Bronchial epithelial cell (primary cell): ENCODE measurements around the gene KRT6B. TPM values are rescaled to one million over a fixed set of nuclear protein-coding genes. Genes with fewer than 3 reads are reported as not detected.
A peak's percentile ranks its signal among the peaks of the same experiment; 100 is the strongest.
"Not testable (repeated sequence)": the region's sequence is repeated elsewhere in the genome, so short reads cannot be mapped to it uniquely, and the experiment has no call there.

ENCODE experiments used
- DNase-seq: peaks from one replicate; pipeline ENCODE4 v3.0.0-alpha.2; 2010; ENCODE audit warnings: low read depth
- FAIRE-seq: peaks from 2 replicates; lab custom pipeline; 2011; peaks lifted over from hg19 to GRCh38; lab: Jason Lieb, UNC
- H3K27me3 ChIP-seq: 2 replicates; pipeline ENCODE4 v1.5.1; 2011; ENCODE audit warnings: low read length; ENCODE audit not compliant: control insufficient read depth, insufficient read depth
- H3K36me3 ChIP-seq: 2 replicates; pipeline ENCODE4 v1.5.1; 2011; ENCODE audit warnings: low read length; ENCODE audit not compliant: control insufficient read depth, insufficient read depth
- H3K4me3 ChIP-seq: 2 replicates; pipeline ENCODE4 v1.5.1; 2011; ENCODE audit warnings: mild to moderate bottlenecking, low read depth, low read length, control low read depth
- CTCF ChIP-seq: IDR thresholded peaks from 2 replicates; pipeline ENCODE4 v1.5.1; 2011; ENCODE audit warnings: mild to moderate bottlenecking, moderate library complexity, low read length, control low read depth, inconsistent platforms; ENCODE audit not compliant: insufficient read depth, severe bottlenecking
- total RNA-seq: library from RNA; depleted of rRNA; stranded (reverse); fragments of >200 nt; gene quantifications from 2 replicates; pipeline ENCODE4 v1.2.1, GENCODE V29; 2014

The KRT6B gene
- total RNA-seq, 1 donor from 2014 or later: 287 TPM

DNA sequence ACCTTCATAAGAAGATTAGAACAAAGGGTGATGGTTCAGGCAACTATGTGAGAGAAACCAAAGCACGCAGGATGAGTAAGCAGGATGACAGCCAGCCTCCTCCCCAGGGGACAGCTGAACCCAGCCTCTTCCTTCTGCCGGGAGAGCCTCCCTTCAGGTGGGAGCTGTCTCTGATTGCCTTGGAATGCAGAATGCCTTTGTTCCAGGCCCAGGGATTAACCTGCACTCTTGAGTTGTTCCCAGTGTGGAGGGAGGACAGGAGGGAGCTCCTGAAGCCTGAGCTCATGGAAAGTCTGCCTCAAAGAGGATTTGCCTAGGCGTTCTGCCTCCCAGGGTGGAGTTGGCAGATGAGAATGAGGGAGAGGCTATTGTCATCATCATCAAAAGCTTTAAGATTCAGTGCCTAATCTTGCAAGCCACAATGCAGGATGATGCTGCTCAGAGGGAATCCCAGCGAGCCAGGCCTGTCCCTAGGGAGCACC is 44.7 kb upstream of the KRT6B start:
- Histone ChIP-seq H3K27me3 (no peaks in the 10 kb centered on the region), H3K4me3 (no peak overlapping the region), H3K36me3 (peaks cover 5% of the 10 kb centered on the region)
- FAIRE-seq: peak; percentile 99
- DNase-seq: peak; percentile 90
- TF ChIP-seq CTCF: no peak

DNA sequence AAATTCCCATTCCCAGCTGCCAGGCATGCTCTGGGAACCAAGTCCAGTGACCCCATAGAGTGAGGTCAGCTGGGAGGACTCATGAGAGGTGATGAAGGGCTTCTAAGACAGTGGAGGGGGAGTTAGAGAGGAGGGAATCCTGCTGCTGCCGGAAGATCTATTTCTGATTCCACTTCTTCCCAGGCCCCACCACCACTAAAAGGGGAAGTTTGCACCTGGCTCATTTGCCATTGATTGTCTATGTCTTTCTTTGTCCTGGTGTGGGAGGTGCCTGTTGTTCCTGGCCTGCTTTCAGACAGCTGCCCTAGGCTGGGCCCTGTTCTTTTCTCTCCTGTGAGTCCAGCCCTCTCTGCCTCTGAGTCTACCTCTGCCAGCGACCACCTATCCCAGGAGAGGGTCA is 44.1 kb upstream of the KRT6B start:
- peaks cover 10% of the 10 kb centered on the region for H3K36me3 ChIP-seq
- no peak for TF ChIP-seq CTCF
- no peak overlapping the region for H3K4me3 ChIP-seq
- no peak for DNase-seq
- no peaks in the 10 kb centered on the region for H3K27me3 ChIP-seq
- FAIRE-seq: no peak

DNA sequence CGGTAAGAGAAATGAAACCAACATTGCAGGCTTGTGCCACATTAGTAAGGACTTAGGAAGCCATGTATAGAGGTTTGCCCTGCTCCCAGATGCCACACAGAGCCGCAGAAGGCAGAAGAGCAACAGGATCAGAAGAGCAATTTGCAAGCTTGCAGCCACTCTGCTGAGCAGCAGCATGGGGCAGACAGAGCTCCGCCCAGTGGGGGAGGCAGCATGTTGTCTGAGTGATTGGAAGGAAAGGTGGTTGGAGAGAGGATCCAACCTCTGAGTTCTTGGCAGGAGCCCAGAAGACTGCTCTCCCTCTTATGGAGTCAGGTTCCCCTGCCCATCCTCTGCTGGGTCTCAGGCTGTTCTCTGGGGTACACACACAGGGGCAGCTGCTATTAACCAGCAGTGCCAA is 43.4 kb upstream of the KRT6B start:
- DNase-seq (peak; percentile 77), FAIRE-seq (no peak)
- H3K4me3 ChIP-seq: no peak overlapping the region
- no peaks in the 10 kb centered on the region for H3K27me3 ChIP-seq
- peaks cover 11% of the 10 kb centered on the region for H3K36me3 ChIP-seq
- peak; percentile 31 for TF ChIP-seq CTCF

GRCh38 chr12:52494518-52494917 is 42.6 kb upstream of the KRT6B start:
- no peak for TF ChIP-seq CTCF
- H3K4me3 ChIP-seq: peak overlapping the region; percentile 2

GRCh38 chr12:52494100-52494499 is 42.2 kb upstream of the KRT6B start:
- peak; percentile 92 for DNase-seq
- peaks cover 19% of the 10 kb centered on the region for H3K36me3 ChIP-seq
- H3K27me3 ChIP-seq: no peaks in the 10 kb centered on the region
- no peak for TF ChIP-seq CTCF
- FAIRE-seq: peak; percentile 36
- H3K4me3 ChIP-seq: peak overlapping the region; percentile 2

More at GRCh38 chr12:52494518-52494917, 42.6 kb upstream of the KRT6B start:
- peaks cover 18% of the 10 kb centered on the region for H3K36me3 ChIP-seq
- H3K27me3 ChIP-seq: no peaks in the 10 kb centered on the region
- FAIRE-seq (peak; percentile 99), DNase-seq (peak; percentile 92)

DNA sequence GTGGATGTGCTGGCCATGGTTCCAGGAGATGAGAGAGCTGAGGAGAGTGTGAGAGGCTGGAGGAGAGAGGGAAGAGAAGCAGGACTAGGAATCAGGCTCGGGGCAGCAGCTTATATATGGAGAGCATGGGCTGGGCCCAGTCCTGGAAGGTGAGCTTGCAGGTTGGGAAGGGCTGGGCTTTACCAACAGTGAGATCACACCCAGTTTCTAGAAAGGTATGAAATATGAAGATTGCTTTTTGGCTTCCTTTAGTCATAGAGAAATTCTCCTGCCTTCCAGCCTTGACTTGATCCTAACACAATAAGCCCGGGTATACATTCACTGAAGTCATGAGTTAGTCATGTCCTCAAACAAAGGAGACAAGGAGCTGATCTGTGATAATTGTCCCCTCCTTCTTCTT is 41.2 kb upstream of the KRT6B start, which contains the start of gene KRT6A:
TSS of gene KRT6A (minus strand) at position 86 of the 400 bp plus-strand sequence. CDS start at position 17, 69 bp downstream.
- DNase-seq: peak; percentile 99

DNA sequence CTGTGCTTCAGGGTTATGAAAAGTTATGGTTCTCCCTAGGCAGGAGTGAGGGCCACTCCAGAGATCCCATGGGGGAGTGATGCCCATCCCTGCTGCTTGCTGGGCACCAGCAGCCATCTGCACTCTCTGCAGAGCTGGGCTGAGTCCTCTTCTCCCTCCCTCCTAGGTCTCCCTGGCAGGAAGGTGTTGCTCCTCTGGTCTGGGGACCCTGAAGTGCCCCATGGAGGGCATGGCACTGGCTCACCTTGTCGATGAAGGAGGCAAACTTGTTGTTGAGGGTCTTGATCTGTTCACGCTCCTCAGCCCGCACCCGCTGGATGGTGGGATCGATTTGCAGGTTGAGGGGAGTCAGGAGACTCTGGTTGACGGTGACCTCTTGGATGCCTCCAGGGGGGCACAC is 40.5 kb upstream of the KRT6B start:
- not testable (repeated sequence) for FAIRE-seq, H3K27me3 ChIP-seq, DNase-seq
- peak overlapping the region; percentile 75 for H3K4me3 ChIP-seq
- peaks cover 19% of the 10 kb centered on the region for H3K36me3 ChIP-seq

More for the DNA sequence above, 41.2 kb upstream of the KRT6B start, which contains the start of gene KRT6A:
- FAIRE-seq: peak; percentile 100
- peak within 1 kb of the TSS; percentile 75 for H3K4me3 ChIP-seq
- H3K36me3 ChIP-seq: peaks cover 19% of the 10 kb centered on the region
- TF ChIP-seq CTCF: no peak
- H3K27me3 ChIP-seq: no peaks in the 10 kb centered on the region

DNA sequence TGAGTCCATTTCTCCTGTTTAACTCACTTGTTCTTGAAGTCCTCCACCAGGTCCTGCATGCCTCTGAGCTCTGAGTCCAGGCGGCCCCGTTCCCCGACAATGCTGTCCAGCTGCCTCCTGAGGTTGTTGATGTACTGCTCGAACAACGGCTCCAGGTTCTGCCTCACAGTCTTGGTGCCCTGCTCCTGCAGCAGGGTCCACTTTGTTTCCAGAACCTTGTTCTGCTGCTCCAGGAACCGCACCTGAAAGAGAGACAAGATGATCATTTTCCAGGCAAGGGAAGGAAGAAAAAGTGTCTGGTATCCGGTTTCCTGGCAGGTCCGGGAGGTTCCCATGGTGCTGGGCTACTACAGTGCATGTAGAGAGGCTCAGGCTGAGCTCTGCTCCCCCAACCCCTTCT is 39.5 kb upstream of the KRT6B start:
- Histone ChIP-seq H3K36me3 (peaks cover 19% of the 10 kb centered on the region), H3K4me3 (peak overlapping the region; percentile 75)
- peak; percentile 75 for FAIRE-seq
- not testable (repeated sequence) for H3K27me3 ChIP-seq, DNase-seq
